WTC11 (cell line): ENCODE data around the gene IDH3A. TPM values are rescaled to one million over a fixed set of nuclear protein-coding genes. Genes with fewer than 3 reads are reported as not detected.

ENCODE experiments used
- ATAC-seq: fragments of 200-7000 bp; cut with Tn5 transposase; 2 replicates; pipeline ENCODE4 v1.10.0; 2021; ENCODE audit warnings: mild to moderate bottlenecking, moderate library complexity
- CTCF ChIA-PET: fragments of 300-600 bp; sonication (Branson Sonifier 250); formaldehyde crosslinking; loops from one replicate; lab custom pipeline; 2021; ENCODE audit warnings: antibody characterized with exemption; lab: Charles Lee
- POLR2A ChIA-PET: fragments of 350-600 bp; sonication (Branson Sonifier 250); formaldehyde crosslinking; loops from one replicate; lab custom pipeline; 2021; ENCODE audit warnings: antibody characterized with exemption; lab: Charles Lee
- DNase-seq: peaks from one replicate; pipeline ENCODE4 v3.0.0; 2021; ENCODE audit warnings: low spot score
- H3K27ac Mint-ChIP-seq: 2 replicates; pipeline ENCODE4 v1.8.0; 2021; ENCODE audit warnings: mixed read lengths
- H3K27me3 Mint-ChIP-seq: 2 replicates; pipeline ENCODE4 v1.8.0; 2021; ENCODE audit warnings: low read depth, mild to moderate bottlenecking, moderate library complexity, mixed read lengths
- H3K36me3 Mint-ChIP-seq: 2 replicates; pipeline ENCODE4 v1.8.0; 2021; ENCODE audit warnings: mixed read lengths
- H3K4me1 Mint-ChIP-seq: 2 replicates; pipeline ENCODE4 v1.8.0; 2022; ENCODE audit warnings: mixed read lengths
- H3K4me3 Mint-ChIP-seq: 2 replicates; pipeline ENCODE4 v1.8.0; 2021; ENCODE audit warnings: mild to moderate bottlenecking, moderate library complexity, mixed read lengths
- H3K9me3 Mint-ChIP-seq: 2 replicates; pipeline ENCODE4 v1.8.0; 2021; ENCODE audit warnings: mixed read lengths
- ATF1 ChIP-seq: sonication (generic); formaldehyde crosslinking; IDR thresholded peaks from 2 replicates; pipeline ENCODE4 v1.8.1; 2023; ENCODE audit warnings: mild to moderate bottlenecking, moderate library complexity, missing genetic modification reagents
- ERG ChIP-seq: fragments of 250-450 bp; sonication (Bioruptor Pico); IDR thresholded peaks from 2 replicates; pipeline ENCODE4 v1.8.0; 2021; ENCODE audit warnings: mild to moderate bottlenecking
- ESRRA ChIP-seq: sonication (generic); formaldehyde crosslinking; IDR thresholded peaks from 2 replicates; pipeline ENCODE4 v1.8.1; 2022; ENCODE audit warnings: mild to moderate bottlenecking, missing genetic modification reagents, borderline replicate concordance
- GTF2I ChIP-seq: fragments of 250-450 bp; sonication (Bioruptor Pico); conservative IDR thresholded peaks from 2 replicates; pipeline ENCODE4 v1.4.0; 2021; ENCODE audit warnings: mild to moderate bottlenecking
- IRF2 ChIP-seq: sonication (generic); formaldehyde crosslinking; IDR thresholded peaks from 2 replicates; pipeline ENCODE4 v1.8.0; 2022; ENCODE audit warnings: low read depth, missing genetic modification reagents, borderline replicate concordance
- MXD4 ChIP-seq: fragments of 250-450 bp; sonication (Bioruptor Pico); IDR thresholded peaks from 2 replicates; pipeline ENCODE4 v1.8.0; 2021; ENCODE audit warnings: mild to moderate bottlenecking, moderate library complexity, borderline replicate concordance
- NFYB ChIP-seq: sonication (generic); formaldehyde crosslinking; conservative IDR thresholded peaks from 2 replicates; pipeline ENCODE4 v1.8.0; 2022; ENCODE audit warnings: low read depth, missing genetic modification reagents
- PRDM15 ChIP-seq: sonication (generic); formaldehyde crosslinking; IDR thresholded peaks from 2 replicates; pipeline ENCODE4 v1.8.0; 2022; ENCODE audit warnings: missing genetic modification reagents
- SMAD3 ChIP-seq: sonication (generic); formaldehyde crosslinking; IDR thresholded peaks from 2 replicates; pipeline ENCODE4 v1.8.0; 2022; ENCODE audit warnings: missing genetic modification reagents, mild to moderate bottlenecking, borderline replicate concordance
- SMAD4 ChIP-seq: sonication (generic); formaldehyde crosslinking; IDR thresholded peaks from 2 replicates; pipeline ENCODE4 v1.8.0; 2022; ENCODE audit warnings: mild to moderate bottlenecking, missing genetic modification reagents
- SP1 ChIP-seq: sonication (generic); formaldehyde crosslinking; conservative IDR thresholded peaks from 2 replicates; pipeline ENCODE4 v1.8.1; 2022; ENCODE audit warnings: missing genetic modification reagents
- TCF7 ChIP-seq: sonication (generic); formaldehyde crosslinking; IDR thresholded peaks from 2 replicates; pipeline ENCODE4 v1.8.0; 2022; ENCODE audit warnings: mild to moderate bottlenecking, low read depth, missing genetic modification reagents, moderate library complexity
- TEAD1 ChIP-seq: sonication (generic); formaldehyde crosslinking; IDR thresholded peaks from 2 replicates; pipeline ENCODE4 v1.8.0; 2022; ENCODE audit warnings: mild to moderate bottlenecking, missing genetic modification reagents
- TP53 ChIP-seq: sonication (generic); formaldehyde crosslinking; IDR thresholded peaks from 2 replicates; pipeline ENCODE4 v1.8.1; 2023; ENCODE audit warnings: mild to moderate bottlenecking, missing genetic modification reagents
- ZNF423 ChIP-seq: fragments of 250-450 bp; sonication (Bioruptor Pico); IDR thresholded peaks from 2 replicates; pipeline ENCODE4 v2.1.2; 2022; ENCODE audit warnings: mild to moderate bottlenecking, moderate library complexity
- total RNA-seq: library from RNA; stranded (reverse); gene quantifications from 3 replicates; pipeline ENCODE4 v1.2.3, GENCODE V29; 2021

The IDH3A gene
- total RNA-seq, 1 experiment from 2014 or later: 56.6 TPM

- Mint-ChIP-seq H3K27ac (no peak overlapping the region), H3K4me3 (no peak overlapping the region), H3K36me3 (0 out of 2 replicates have a peak, but pooled peaks cover 7% of the 10 kb centered on the region), H3K4me1 (peaks cover 38% of the 10 kb centered on the region), H3K9me3 (no peaks in the 10 kb centered on the region), H3K27me3 (no peaks in the 10 kb centered on the region)
- no peak for ATAC-seq
- ChIA-PET CTCF (interaction anchor here (0.9 kb wide), 1 partner anchor 12 kb away, joined by 8 read pairs; no protein-coding TSS in a partner anchor), POLR2A (no interaction called here)
- no peak for DNase-seq
- no peak for TF ChIP-seq GTF2I
- TF ChIP-seq ATF1 (CRISPR knock-in tag): no peak
- TF ChIP-seq TP53 (CRISPR knock-in tag): no peak
- TF ChIP-seq TEAD1 (CRISPR knock-in tag): no peak
- no peak for TF ChIP-seq ZNF423 (CRISPR knock-in tag)
- no peak for TF ChIP-seq PRDM15 (CRISPR knock-in tag)
- no peak for TF ChIP-seq TCF7
- no peak for TF ChIP-seq SMAD4 (CRISPR knock-in tag)
- TF ChIP-seq IRF2: no peak
Observed at GRCh38 chr15:78125267-78125666, 23.9 kb upstream of the IDH3A start.

- ChIA-PET CTCF (interaction anchor here (0.9 to 2.3 kb wide), 2 partner anchors 19 to 68 kb away, joined by 3 to 8 read pairs; no protein-coding TSS in a partner anchor), POLR2A (no interaction called here)
- no peaks in the 10 kb centered on the region for H3K36me3 Mint-ChIP-seq
- peaks cover 32% of the 10 kb centered on the region for H3K4me1 Mint-ChIP-seq
- H3K4me3 Mint-ChIP-seq: no peak overlapping the region
- H3K9me3 Mint-ChIP-seq: no peaks in the 10 kb centered on the region
- H3K27ac Mint-ChIP-seq: peak overlapping the region; percentile 61
- no peak for TF ChIP-seq ESRRA (CRISPR knock-in tag)
- TF ChIP-seq MXD4 (CRISPR knock-in tag): no peak
- TF ChIP-seq SP1 (CRISPR knock-in tag): no peak
- no peak for TF ChIP-seq NFYB
- TF ChIP-seq SMAD3 (CRISPR knock-in tag): no peak
- TF ChIP-seq ATF1 (CRISPR knock-in tag): no peak
- no peak for TF ChIP-seq GTF2I
- no peak for DNase-seq
- no peaks in the 10 kb centered on the region for H3K27me3 Mint-ChIP-seq
- ATAC-seq: no peak
Observed at GRCh38 chr15:78127882-78128281, 21.3 kb upstream of the IDH3A start.

- POLR2A ChIA-PET: no interaction called here
- ATAC-seq (0 out of 2 replicates have a peak, but pooled peaks have one; percentile 6), DNase-seq (no peak)
- TF ChIP-seq ERG (CRISPR knock-in tag) (no peak), PRDM15 (CRISPR knock-in tag) (0 out of 2 replicates have a peak, but pooled peaks have one; percentile 31)
- Mint-ChIP-seq H3K36me3 (no peaks in the 10 kb centered on the region), H3K27ac (peak overlapping the region; percentile 43; the same call in 1 of the 2 replicates), H3K27me3 (no peaks in the 10 kb centered on the region), H3K4me1 (peaks cover 32% of the 10 kb centered on the region), H3K9me3 (no peaks in the 10 kb centered on the region), H3K4me3 (no peak overlapping the region)
- CTCF ChIA-PET: interaction anchor here (1.2 to 2.3 kb wide), 2 partner anchors 16 to 67 kb away, joined by 6 to 8 read pairs; no protein-coding TSS in a partner anchor
Observed at GRCh38 chr15:78129077-78129750, 19.9 kb upstream of the IDH3A start.
